Stimulated activated CD4-positive, alpha-beta T cell treated with anti-CD3 and anti-CD28 coated beads, Interleukin-12 subunit alpha, Interleukin-12 subunit beta, amount 100 ng/mL, for 24 hours (primary cell): ENCODE results near the gene TGFB1.
"Not testable (repeated sequence)": the region's sequence is repeated elsewhere in the genome, so short reads cannot be mapped to it uniquely, and the experiment has no call there.

Experiments used
- DNase-seq, 2 experiments: peaks; one replicate each; pipeline ENCODE4 v3.0.0-alpha.2; 2020; ENCODE audit warnings: low read depth in 2 of 2

TGFB1 gene

DNA sequence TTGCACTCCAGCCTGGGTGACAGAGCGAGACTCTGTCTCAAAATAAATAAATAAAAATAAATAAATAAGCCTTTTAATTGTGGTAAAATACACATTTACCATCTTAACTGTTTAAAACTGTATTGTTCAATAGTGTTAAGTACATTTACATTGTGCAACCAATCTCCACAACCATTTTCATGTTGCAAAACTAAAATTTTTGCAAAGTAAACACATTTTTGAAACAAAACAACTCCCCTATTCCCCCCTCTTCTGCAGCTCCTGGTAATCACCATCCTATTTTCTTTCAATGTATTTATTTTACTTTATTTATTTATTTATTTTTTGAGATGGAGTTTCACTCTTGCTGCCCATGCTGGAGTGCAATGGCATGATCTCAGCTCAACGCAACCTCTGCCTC is 16.0 kb upstream of the TGFB1 start:
- DNase-seq, result no peak

- no peak for DNase-seq
These were observed 14.2 kb upstream of the TGFB1 start for GRCh38 chr19:41367848-41368301.

- DNase-seq, result no peak
These were observed 12.4 kb upstream of the TGFB1 start for GRCh38 chr19:41366089-41366488.

DNA sequence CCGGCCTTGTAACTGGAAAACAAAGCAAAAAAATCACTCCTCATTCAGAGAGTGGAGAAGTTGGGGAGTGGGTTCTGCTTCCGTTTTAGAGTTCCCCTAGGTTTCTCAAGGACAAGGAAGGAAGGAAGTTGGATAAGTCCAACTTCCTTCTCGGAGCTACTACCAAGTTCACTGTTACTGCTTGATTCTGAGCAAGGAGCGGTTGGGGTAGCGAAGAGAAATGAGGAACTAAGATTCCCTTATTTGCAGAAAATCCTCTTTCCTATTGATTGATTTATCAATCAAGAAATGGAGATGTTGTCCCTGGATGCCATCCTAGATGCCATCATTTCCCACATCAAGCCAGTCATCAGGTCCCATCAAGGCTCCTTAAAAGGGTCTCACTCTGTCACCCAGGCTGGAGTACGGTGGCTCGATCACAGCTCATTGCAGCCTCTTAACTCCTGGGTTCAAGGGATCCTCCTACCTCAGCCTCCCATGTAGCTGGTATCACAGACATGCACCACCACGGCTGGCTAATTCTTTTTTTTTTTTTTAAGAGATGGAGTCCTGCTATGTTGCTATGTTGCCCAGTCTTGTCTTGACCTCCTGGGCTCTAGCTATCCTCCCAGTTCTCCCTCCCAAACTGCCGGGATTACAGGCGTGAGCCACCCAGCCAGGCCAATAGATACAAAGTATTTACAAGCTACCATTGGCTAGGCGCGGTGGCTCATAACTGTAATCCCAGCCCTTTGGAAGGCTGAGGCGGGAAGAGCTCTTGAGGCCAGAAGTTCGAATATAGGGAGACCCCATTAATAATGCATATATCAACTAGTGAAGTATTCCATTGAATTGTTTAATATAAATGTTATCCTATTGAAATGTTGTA is 11.0 kb upstream of the TGFB1 start:
- DNase-seq, result no peak

DNA sequence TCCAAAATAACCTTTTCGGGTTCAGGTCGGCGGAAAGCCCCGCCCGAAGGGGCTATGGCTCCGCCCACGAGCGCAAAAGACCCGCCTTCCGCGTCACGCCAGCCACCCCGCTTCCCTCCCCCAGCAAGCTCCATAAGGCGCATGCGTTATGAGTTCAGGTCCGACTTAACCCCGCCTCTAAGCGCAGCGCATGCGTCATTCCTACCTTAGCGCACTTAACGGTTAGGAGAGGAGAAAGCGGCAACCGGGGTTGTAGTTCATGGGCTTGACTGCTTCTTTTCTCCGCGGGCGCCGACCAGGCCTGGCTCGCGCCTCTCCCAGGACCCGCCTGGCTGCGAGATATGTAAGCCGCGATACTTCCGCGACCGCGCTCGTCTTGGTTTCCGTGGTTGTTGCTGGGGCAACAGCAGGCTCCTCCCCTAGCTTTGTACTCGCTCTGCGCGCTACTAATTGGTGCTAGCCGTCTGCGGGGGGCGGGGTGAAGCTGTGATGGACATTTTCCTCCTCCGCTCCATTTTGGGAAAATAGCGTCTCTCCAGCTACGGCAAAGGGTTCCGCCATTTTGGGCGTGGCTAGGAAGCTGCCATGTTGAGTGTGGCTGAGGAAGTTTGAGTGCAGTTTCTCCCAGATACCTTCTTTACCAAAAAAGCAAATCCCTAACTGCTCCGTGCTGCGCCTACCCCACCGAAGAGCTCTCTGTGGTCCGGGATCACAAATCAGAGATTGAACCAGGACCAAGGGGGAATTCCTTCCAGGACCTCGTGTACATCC is 10.2 kb upstream of the TGFB1 start, which contains the start of gene B9D2:
B9D2 (minus strand) TSS at position 397 of the 771 bp plus-strand sequence. CDS start 630 bp downstream, outside the sequence.
- DNase-seq, result peak; percentile 92 to 97

GRCh38 chr19:41363371-41363752 is 9.6 kb upstream of the TGFB1 start:
- no peak for DNase-seq

DNA sequence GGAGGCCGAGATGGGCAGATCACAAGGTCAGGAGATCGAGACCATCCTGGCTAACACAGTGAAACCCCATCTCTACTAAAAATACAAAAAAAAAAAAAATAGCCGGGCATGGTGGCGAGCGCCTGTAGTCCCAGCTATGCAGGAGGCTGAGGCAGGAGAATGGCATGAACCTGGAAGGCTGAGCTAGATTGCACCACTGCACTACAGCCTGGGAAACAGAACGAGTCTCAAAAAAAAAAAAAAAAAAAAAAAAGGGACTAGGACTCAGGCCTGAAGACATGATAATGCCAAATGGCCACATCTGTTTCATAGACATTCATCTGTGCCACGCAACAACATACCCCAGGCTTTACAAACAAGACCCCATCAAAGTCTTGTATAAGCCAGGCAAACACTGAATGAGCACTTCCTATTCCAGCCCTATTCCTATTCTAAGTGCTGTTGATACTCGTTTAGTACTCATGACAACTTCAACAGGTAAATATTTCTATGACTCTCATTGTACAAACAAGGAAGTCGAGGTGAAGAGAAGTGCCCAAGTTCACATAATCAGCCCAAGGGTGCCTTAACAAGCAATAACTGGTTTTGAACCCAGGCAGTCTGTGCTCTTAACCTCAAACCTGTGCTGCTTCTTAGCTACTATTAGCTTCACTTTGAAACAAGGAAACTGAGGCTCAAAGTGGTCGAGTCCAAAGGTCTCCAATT is 8.6 kb upstream of the TGFB1 start:
- no peak for DNase-seq

GRCh38 chr19:41359741-41360140 is 6.0 kb upstream of the TGFB1 start:
- no peak for DNase-seq

- no peak for DNase-seq
These were observed 4.0 kb upstream of the TGFB1 start for GRCh38 chr19:41357746-41358145.

- no peak for DNase-seq
These were observed 3.4 kb upstream of the TGFB1 start for GRCh38 chr19:41356984-41357739.

GRCh38 chr19:41355802-41356201 is 2.1 kb upstream of the TGFB1 start:
- DNase-seq, result no peak

GRCh38 chr19:41355035-41355434 is 1.3 kb upstream of the TGFB1 start:
- DNase-seq, result no peak

- no peak for DNase-seq
These were observed 726 bp upstream of the TGFB1 start for GRCh38 chr19:41354343-41354953.

DNA sequence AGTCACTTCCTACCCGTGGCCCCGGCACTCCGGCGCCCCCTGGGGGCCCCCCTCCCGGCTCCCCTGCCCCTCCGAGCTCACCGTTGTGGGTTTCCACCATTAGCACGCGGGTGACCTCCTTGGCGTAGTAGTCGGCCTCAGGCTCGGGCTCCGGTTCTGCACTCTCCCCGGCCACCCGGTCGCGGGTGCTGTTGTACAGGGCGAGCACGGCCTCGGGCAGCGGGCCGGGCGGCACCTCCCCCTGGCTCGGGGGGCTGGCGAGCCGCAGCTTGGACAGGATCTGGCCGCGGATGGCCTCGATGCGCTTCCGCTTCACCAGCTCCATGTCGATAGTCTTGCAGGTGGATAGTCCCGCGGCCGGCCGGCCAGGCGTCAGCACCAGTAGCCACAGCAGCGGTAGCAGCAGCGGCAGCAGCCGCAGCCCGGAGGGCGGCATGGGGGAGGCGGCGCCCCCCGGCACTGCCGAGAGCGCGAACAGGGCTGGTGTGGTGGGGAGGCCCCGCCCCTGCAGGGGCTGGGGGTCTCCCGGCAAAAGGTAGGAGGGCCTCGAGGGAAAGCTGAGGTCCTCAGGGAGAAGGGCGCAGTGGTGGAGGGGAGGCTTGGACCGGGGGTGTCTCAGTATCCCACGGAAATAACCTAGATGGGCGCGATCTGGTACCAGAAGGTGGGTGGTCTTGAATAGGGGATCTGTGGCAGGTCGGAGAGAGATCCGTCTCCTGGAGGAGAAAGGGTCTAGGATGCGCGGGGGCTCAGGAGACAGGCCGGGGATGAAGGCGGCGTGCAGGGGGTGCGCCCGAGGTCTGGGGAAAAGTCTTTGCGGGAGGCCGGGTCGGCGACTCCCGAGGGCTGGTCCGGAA is 885 bp downstream of the TGFB1 start:
- DNase-seq, result peak; percentile 64 to 74

GRCh38 chr19:41352279-41352608 is 1.5 kb downstream of the TGFB1 start:
- no peak for DNase-seq

DNA sequence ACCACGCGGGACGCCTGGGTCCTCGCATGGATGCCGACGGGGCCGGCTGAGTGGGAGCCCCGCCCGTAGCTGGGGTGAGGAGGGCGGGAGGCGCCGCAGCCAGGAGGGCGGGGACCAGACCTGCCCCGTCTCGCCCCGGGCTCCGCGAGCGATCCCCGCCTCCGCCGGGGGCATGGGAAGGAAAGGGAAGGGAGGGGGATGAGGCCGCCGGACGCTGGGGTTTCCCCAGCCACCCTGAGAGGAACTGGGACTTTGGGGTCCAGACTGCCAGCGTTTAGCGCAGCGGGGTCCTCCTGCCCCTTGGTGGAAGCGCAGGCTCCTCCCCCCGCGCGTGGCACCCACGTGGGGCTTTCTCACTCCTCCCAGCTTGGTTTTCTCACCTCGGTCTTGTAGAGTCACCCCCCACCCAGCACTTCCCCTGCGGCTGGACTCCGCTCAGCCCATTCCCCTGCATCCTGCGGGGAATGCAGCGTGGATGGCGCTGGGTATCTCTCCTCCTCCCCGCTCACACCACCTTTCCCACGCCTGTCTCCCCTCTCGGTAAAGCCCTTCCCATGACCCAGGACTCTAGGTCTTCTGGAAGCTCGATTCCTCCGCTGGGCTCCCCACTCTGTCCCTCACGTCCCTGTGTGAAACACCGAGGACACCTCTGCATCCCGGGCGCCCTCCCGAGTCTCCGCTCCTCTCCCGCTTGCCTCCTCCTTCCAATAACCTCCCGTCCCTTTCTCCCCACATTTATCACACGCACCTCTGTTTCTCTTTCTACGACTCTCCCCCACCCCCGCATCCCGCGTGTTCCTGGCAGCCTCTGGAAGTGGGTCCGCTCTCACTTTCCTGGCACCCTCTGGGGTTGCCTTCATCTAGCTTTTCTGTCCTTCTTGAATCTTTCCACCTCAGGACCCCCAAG is 2.1 kb downstream of the TGFB1 start:
- peak; percentile 70 to 78 for DNase-seq

DNA sequence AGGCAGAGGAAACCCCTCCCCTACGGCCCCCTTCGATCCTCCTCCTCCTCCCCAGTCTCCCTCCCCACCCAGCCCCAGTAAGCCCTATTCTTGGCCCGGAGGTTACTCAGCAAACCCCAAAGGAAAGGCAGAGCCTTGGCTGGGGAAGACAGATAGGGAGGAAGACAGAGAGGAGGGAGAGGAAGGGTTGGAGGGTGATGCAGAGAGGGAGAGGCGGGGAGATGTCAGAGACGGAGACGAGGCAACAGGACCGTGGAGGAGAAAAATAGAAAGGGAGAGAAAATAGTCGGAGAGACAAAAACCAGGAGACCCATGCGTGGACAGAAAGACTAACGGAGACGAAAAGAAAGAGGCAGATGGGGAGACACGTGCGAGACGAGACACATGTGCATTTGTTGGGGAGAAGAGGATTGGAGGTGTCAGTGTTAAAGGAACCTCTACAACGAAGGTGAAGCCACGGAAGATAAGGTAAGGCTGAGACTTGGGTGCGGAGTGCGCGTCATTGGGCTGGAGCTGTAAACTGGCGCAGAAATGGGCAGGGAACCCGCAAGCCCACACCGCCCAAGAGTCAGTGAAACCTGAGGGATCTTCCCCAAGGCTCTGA is 2.9 kb downstream of the TGFB1 start:
- no peak for DNase-seq

DNA sequence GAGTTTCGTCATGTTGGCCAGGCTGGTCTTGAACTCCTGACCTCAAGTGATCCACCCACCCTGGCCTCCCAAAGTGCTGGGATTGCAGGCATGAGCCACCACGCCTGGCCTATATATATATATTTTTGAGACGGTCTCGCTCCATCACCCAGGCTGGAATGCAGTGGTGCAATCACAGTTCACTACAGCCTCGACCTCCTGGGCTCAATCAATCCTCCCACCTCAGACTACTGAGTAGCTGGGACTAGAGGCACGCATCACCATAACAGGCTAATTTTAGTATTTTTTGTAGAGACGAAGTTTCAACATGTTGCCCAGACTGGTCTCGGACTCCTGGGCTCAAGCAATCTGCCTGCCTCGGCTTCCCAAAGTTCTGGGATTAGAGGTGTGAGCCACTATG is 6.8 kb downstream of the TGFB1 start:
- DNase-seq, result not testable (repeated sequence)

- no peak for DNase-seq
These were observed 9.6 kb downstream of the TGFB1 start for GRCh38 chr19:41344162-41344561.
